Muscle of leg (tissue), 11 donors: ENCODE results near the gene NPTN. TPM values are rescaled to one million over a fixed set of nuclear protein-coding genes. Genes with fewer than 3 reads are reported as not detected.
A peak's percentile ranks its signal among the peaks of the same experiment; 100 is the strongest.

ENCODE experiments used
- DNase-seq: peaks from one replicate; pipeline ENCODE4 v3.0.0; 2013
- H3K27ac ChIP-seq: one replicate; pipeline ENCODE4 v1.5.1; 2013; ENCODE audit warnings: mild to moderate bottlenecking, low read length, control low read depth
- H3K27me3 ChIP-seq: one replicate; pipeline ENCODE4 v1.6.1; 2013; ENCODE audit warnings: low read length; ENCODE audit not compliant: control insufficient read depth, insufficient read depth
- H3K36me3 ChIP-seq: one replicate; pipeline ENCODE4 v1.6.1; 2013; ENCODE audit warnings: low read length; ENCODE audit not compliant: control insufficient read depth, insufficient read depth
- H3K4me1 ChIP-seq: one replicate; pipeline ENCODE4 v1.6.1; 2013; ENCODE audit warnings: low read length; ENCODE audit not compliant: control insufficient read depth, insufficient read depth
- H3K4me3 ChIP-seq: one replicate; pipeline ENCODE4 v1.5.1; 2013; ENCODE audit warnings: low read length, control low read depth
- H3K9me3 ChIP-seq: replicated peaks from 2 replicates; pipeline ENCODE4 v1.6.1; 2013; ENCODE audit warnings: low read depth, low read length; ENCODE audit not compliant: control insufficient read depth
- WGBS: methylation state at CpG from one replicate; pipeline ENCODE4 v1.1.5; 2013; ENCODE audit warnings: missing lambda C conversion rate; ENCODE audit not compliant: insufficient coverage; 5-methylcytosine and 5-hydroxymethylcytosine counted together
- polyA plus RNA-seq, 8 donors: library from polyadenylated mRNA; unstranded; fragments of 120-200 nt; gene quantifications; one replicate each; pipeline versions ENCODE4 v1.2.1 to v1.2.3, GENCODE V29; 2013; ENCODE audit warnings: inconsistent platforms in 1 of 8, low replicate concordance in 1 of 8; ENCODE audit not compliant: insufficient read length in 8 of 8, insufficient read depth in 1 of 8
- total RNA-seq: library from RNA; stranded (reverse); fragments of 120-200 nt; gene quantifications from one replicate; pipeline ENCODE4 v1.2.4, GENCODE V29; 2013

NPTN gene
- total and polyA plus RNA-seq, 9 donors = 64.8 to 96.4 (median 82.7) TPM

DNA sequence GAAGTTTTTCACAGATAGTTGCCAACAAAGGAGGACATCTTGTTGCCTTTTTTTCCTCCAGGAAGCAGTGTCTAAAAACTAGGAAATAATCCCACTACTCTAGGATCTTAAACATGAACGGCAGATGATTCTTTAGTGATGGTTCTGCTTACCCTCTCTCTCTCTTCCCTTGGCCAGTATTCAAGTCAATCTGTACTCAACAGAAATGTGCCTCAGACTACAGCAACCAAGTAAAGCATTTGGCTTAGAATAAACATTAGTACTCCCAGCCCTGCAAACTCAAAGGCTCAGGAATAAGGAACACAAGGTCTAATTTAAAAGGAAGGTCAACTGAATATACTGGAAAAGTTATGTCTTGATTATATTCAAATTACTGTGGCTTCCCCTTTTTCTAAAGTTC lies 8.7 kb downstream of the NPTN start:
- WGBS = no CpG with 5 or more reads among the region's 1 CpG
- no peaks in the 10 kb centered on the region for H3K36me3 ChIP-seq
- no peaks in the 10 kb centered on the region for H3K9me3 ChIP-seq
- no peaks in the 10 kb centered on the region for H3K4me1 ChIP-seq
- DNase-seq = peak; percentile 62
- no peaks in the 10 kb centered on the region for H3K27me3 ChIP-seq
- H3K27ac ChIP-seq = no peak overlapping the region
- no peak overlapping the region for H3K4me3 ChIP-seq

GRCh38 chr15:73621286-73621826 lies 11.8 kb downstream of the NPTN start:
- no peaks in the 10 kb centered on the region for H3K27me3 ChIP-seq
- no peaks in the 10 kb centered on the region for H3K4me1 ChIP-seq
- no peak overlapping the region for H3K4me3 ChIP-seq
- H3K36me3 ChIP-seq = no peaks in the 10 kb centered on the region
- H3K27ac ChIP-seq = no peak overlapping the region
- H3K9me3 ChIP-seq = no peaks in the 10 kb centered on the region
- no peak for DNase-seq

DNA sequence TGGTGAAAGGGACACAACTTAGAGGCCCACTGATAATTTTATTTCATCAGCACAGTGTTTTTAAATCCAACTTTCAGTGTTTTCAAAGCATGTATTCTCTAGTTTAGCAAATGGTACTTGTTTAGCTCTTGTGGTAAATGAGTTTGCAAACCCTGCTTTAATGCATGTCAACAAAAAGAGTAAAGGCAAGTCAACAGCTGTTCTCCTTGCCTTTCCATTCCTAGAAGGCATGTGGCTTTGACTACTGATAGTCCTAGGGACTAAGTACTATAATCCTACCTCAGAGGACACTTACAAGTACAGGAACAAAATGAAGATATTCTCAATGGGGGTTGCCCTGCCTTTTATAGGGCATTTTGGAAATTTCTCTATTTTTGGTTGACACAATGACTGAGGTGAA lies 13.1 kb downstream of the NPTN start:
- no peak for DNase-seq
- Histone ChIP-seq H3K27ac (no peak overlapping the region), H3K36me3 (no peaks in the 10 kb centered on the region), H3K4me1 (no peaks in the 10 kb centered on the region), H3K9me3 (no peaks in the 10 kb centered on the region), H3K4me3 (no peak overlapping the region), H3K27me3 (no peaks in the 10 kb centered on the region)

DNA sequence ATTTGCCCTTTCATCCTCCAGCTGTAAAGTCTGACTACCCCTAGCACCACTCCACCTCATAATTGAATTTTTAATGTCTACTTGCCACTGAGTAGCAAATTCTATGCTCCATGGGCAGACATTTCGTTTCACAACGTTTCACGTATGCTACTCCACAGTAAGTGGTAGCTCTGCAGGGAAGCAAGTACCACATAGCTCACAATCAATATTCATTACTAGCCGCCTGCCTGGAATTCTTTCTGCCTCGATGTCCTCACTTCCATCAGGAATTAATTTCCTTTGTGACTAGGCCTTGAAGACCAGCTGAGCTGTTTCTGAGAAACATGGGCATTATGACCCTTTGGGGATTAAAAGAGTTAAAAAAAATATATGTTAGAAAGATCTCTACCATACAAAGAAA lies 15.3 kb downstream of the NPTN start:
- DNase-seq = no peak
- no peaks in the 10 kb centered on the region for H3K9me3 ChIP-seq
- H3K27ac ChIP-seq = no peak overlapping the region
- no peaks in the 10 kb centered on the region for H3K27me3 ChIP-seq
- H3K36me3 ChIP-seq = no peaks in the 10 kb centered on the region
- 67% methylated on average over 3 of the region's 5 CpGs for WGBS
- no peaks in the 10 kb centered on the region for H3K4me1 ChIP-seq
- H3K4me3 ChIP-seq = no peak overlapping the region

GRCh38 chr15:73617301-73617831 lies 15.8 kb downstream of the NPTN start:
- Histone ChIP-seq H3K4me3 (no peak overlapping the region), H3K27ac (no peak overlapping the region), H3K4me1 (no peaks in the 10 kb centered on the region), H3K9me3 (no peaks in the 10 kb centered on the region), H3K36me3 (no peaks in the 10 kb centered on the region), H3K27me3 (no peaks in the 10 kb centered on the region)
- no peak for DNase-seq
- WGBS = 80% methylated on average over 1 of the region's 2 CpGs

DNA sequence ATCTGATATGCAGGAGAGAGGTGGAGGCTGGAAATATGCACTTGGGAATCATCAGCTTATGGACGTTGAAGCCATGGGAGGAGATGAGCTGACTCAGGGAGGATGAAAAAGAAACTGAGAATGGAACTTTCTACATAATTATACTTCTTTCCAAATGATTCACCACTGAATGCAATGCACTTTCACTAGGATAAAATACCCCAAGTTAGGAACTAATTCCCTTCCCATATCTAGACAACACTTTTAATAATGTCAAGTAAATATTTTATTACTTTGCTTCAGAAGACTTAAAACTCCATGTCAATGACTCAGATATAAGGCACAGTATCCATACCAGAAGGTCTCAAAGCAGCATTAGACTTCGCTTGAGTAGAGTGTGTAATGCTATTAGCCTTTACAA lies 24.2 kb downstream of the NPTN start:
- H3K4me3 ChIP-seq = no peak overlapping the region
- H3K4me1 ChIP-seq = peaks cover 6% of the 10 kb centered on the region
- H3K27me3 ChIP-seq = no peaks in the 10 kb centered on the region
- peak; percentile 18 for DNase-seq
- H3K9me3 ChIP-seq = no peaks in the 10 kb centered on the region
- WGBS = no CpG with 5 or more reads among the region's 2 CpGs
- no peak overlapping the region for H3K27ac ChIP-seq
- no peaks in the 10 kb centered on the region for H3K36me3 ChIP-seq

DNA sequence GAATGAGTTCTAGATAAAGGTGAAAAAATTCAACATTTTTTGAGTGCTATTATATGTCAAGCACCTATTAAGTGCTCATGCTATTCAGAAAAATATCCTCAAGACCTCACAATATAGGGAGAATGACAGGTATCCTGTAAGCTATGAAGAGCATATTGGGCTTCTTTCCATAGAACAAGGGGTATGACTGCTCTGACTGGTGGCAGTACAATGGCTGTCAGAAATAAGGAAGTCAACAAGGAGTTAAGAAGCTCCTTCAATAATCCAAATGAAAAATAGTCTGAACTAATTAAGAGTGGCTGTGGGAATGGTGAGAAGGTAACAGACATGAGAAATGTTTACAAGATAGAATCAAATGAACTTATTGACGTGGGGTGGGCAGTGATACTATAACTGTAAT lies 24.7 kb downstream of the NPTN start:
- H3K27me3 ChIP-seq = no peaks in the 10 kb centered on the region
- no peaks in the 10 kb centered on the region for H3K36me3 ChIP-seq
- DNase-seq = no peak
- H3K9me3 ChIP-seq = no peaks in the 10 kb centered on the region
- H3K4me1 ChIP-seq = peaks cover 6% of the 10 kb centered on the region
- H3K27ac ChIP-seq = no peak overlapping the region
- no peak overlapping the region for H3K4me3 ChIP-seq
- 85% methylated on average over 1 of the region's 1 CpG for WGBS

DNA sequence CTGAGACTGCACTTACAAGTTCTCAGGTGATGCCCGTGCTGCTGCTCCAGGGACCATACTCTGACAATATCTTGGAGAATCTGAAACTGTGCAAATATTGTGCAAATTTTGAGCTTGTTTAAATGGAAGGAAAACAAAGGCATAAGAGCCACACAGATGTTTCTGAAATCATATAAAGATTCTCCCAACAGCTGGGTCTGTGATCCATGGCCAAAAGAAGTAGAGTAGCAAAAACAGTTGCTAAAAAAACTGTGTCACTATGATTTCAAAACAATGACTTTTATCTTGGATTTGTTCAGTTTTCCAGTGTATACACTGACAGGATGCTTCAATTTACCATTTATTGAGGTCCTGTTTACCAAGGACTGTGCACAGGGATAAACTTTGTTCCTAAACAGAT lies 25.3 kb downstream of the NPTN start:
- H3K9me3 ChIP-seq = no peaks in the 10 kb centered on the region
- H3K4me1 ChIP-seq = peaks cover 6% of the 10 kb centered on the region
- no peak overlapping the region for H3K4me3 ChIP-seq
- no peaks in the 10 kb centered on the region for H3K27me3 ChIP-seq
- peak; percentile 72 for DNase-seq
- WGBS = 38% methylated on average over 1 of the region's 1 CpG
- no peak overlapping the region for H3K27ac ChIP-seq
- no peaks in the 10 kb centered on the region for H3K36me3 ChIP-seq

GRCh38 chr15:73607405-73607804 lies 25.8 kb downstream of the NPTN start:
- no peaks in the 10 kb centered on the region for H3K36me3 ChIP-seq

GRCh38 chr15:73605759-73606436 lies 27.3 kb downstream of the NPTN start:
- H3K9me3 ChIP-seq = no peaks in the 10 kb centered on the region
- no peak overlapping the region for H3K27ac ChIP-seq
- 100% methylated on average over 1 of the region's 5 CpGs for WGBS
- no peak overlapping the region for H3K4me3 ChIP-seq
- DNase-seq = no peak
- H3K36me3 ChIP-seq = no peaks in the 10 kb centered on the region
- peaks cover 22% of the 10 kb centered on the region for H3K4me1 ChIP-seq
- no peaks in the 10 kb centered on the region for H3K27me3 ChIP-seq

More at GRCh38 chr15:73607405-73607804, 25.8 kb downstream of the NPTN start:
- no CpG with 5 or more reads among the region's 2 CpGs for WGBS
- Histone ChIP-seq H3K27me3 (no peaks in the 10 kb centered on the region), H3K27ac (no peak overlapping the region), H3K4me3 (no peak overlapping the region), H3K4me1 (peaks cover 9% of the 10 kb centered on the region), H3K9me3 (no peaks in the 10 kb centered on the region)
- DNase-seq = no peak
